Activated naive CD4-positive, alpha-beta T cell (primary cell): ENCODE measurements around the gene BTNL2.
"Not testable (repeated sequence)": the region's sequence is repeated elsewhere in the genome, so short reads cannot be mapped to it uniquely, and the experiment has no call there.

Experiments used
- DNase-seq, 4 experiments: peaks; one replicate each; lab custom pipeline; 2025; lab: John Stamatoyannopoulos, UW

The BTNL2 gene

DNA sequence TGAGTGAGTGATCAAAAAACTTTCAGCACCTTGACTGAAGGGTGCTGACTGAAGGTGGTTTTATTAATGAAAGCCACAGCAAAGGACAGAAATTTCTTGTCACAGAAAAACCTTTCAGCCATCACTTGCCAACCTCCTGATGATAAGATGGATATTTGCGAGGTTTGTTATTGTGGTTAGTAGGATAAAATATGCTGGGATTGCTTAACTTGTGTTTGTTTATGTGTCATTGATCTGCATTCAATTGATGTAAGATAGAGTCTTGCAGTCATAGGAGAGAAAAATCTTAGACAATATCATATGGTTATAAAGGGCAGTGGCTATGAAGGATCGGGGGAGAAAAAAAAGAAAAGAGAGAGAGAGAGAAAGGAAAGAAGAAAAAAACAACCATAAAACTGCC lies 36.5 kb downstream of the BTNL2 start:
- DNase-seq = no peak

DNA sequence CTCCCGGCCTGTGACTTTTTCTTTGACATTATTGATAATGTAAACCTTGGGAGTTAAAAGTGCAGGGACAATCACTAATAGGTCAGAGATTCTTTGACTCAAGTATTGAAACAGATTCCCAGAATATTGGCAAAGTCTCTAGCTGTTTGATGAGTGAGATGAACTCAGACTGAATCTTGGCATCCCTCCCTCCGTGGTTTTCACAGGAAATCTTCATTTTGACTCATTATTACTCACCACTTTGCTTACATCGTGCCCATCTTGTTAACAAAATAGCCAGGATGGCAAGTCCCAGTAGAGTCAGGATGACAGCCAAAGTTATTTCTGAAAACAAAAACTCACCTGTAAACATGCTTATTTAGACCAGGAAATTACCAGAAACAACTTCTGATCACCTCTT lies 37.3 kb downstream of the BTNL2 start:
- DNase-seq = no peak

DNA sequence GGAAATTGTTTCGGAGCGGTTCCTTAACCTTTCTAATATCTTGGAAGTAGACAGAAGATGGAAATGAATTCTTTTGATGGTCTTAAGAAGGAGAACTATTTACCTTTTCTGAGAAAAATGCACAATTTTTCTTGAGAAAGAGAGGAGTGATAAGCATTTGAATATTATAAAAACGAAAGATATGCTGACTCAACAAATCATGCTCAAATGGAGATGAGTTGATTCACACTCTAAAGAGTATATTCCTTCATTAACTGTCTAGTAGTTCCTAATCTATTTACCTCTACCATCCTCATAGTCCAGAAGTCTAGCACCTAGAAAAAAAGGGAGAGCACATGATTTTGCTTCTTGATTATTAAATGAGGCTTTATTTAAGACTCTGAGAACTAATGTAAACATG lies 39.3 kb downstream of the BTNL2 start:
- DNase-seq = no peak

DNA sequence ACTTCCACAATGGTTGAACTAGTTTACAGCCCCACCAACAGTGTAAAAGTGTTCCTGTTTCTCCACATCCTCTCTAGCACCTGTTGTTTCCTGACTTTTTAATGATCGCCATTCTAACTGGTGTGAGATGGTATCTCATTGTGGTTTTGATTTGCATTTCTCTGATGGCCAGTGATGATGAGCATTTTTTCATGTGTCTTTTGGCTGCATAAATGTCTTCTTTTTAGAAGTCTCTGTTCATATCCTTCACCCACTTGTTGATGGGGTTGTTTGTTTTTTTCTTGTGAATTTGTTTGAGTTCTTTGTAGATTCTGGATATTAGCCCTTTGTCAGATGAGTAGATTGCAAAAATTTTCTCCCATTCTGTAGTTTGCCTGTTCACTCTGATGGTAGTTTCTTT lies 47.8 kb downstream of the BTNL2 start:
- not testable (repeated sequence) for DNase-seq

DNA sequence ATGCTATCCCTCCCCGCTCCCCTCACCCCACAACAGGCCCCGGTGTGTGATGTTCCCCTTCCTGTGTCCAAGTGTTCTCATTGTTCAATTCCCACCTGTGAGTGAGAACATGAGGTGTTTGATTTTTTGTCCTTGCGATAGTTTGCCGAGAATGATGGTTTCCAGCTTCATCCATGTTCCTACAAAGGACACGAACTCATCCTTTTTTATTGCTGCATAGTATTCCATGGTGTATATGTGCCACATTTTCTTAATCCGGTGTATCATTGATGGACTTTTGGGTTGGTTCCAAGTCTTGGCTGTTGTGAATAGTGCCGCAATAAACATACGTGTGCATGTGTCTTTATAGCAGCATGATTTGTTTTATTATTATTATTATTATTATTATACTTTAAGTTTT lies 48.4 kb downstream of the BTNL2 start:
- not testable (repeated sequence) for DNase-seq

DNA sequence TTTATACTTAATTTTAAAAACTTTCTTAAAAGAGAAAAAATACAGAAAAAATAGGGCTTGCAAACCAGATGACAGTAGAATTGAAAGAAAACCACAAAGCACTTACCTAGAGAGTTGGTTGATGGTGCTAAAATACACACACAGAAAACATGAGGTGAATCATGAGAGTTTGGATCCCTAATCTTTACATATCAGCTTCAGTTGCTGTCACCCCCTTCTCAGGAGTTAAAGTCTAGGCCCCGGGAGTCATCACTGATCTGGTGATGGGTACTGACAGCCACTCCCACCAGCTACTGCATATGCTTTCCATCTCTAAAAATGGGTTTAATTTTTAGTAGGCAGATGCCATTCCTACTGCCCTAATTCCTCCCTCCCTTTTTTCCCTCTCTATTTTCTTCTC lies 52.0 kb downstream of the BTNL2 start:
- no peak for DNase-seq

DNA sequence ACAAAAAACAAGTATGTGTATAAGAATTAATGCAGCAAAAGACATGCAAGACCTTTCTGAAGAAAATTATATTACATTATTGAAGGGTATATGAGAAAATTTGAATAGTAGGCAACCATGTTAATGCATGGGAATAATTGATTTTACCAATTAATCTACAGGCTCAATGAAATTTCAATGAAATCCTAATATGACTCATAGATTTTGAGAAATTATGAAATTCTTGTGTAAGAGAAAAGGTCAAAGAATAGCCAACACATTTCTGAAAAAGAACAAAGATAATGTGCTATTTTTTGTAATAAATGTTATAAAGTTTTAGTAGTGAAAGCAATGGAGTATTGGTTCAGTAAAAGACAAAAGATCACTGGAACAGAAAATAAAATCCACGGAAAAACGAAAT lies 53.6 kb downstream of the BTNL2 start:
- DNase-seq = no peak
